Gastrocnemius medialis (tissue), 4 donors: Measurements from ENCODE around the gene ZCCHC9.

Source experiments
- POLR2A ChIP-seq, 2 donors: fragments of 450-650 bp; IDR thresholded peaks; one replicate each; pipeline ENCODE4 v1.6.1; 2017; ENCODE audit warnings: antibody characterized with exemption in 2 of 2, mild to moderate bottlenecking in 2 of 2, moderate library complexity in 2 of 2
- TF ChIP-seq, protein P1 (sequence below), 5 experiments: fragments of 450-650 bp in 3 of 5; fragments of 200-600 bp in 2 of 5; sonication (generic) in 2 of 5; IDR thresholded peaks in 4 of 5; conservative IDR thresholded peaks in 1 of 5; 1 replicate in 4 of 5; 2 replicates in 1 of 5; pipeline ENCODE4 v1.5.1; 2016 to 2019; ENCODE audit warnings: antibody characterized with exemption in 5 of 5, mild to moderate bottlenecking in 3 of 5, moderate library complexity in 3 of 5

DNA sequence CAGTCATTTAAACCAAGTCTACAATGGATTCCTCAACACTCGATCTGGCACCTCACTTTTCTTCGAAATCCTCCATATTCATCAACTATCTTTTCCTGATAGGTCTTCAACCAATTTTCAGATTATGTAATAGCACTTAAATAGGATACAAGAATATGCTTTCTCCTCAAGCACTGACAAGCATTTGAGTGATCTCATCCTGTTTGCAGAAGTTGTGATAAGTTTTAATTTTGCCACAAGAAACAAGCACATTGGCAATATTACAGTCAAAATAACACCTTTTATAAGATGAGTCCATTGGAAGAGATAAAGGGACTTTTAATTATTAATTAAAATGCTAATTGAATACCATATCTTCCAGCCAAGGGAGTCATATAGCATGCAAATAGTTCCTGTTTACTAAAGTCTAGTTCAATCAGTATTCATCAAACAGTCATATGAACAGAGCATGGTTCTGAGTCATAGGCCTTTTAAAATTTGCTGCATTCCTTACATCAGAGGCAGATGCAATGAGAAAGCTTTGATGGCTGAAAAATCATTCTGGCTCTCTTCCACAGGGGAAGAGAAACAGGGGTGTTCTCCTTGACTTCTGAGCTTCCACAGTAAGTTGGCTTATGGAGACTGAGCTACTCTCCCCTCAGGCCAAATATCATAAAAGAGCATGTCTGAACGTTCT lies 32.7 kb upstream of the ZCCHC9 start:
- TF ChIP-seq, protein P1, sequence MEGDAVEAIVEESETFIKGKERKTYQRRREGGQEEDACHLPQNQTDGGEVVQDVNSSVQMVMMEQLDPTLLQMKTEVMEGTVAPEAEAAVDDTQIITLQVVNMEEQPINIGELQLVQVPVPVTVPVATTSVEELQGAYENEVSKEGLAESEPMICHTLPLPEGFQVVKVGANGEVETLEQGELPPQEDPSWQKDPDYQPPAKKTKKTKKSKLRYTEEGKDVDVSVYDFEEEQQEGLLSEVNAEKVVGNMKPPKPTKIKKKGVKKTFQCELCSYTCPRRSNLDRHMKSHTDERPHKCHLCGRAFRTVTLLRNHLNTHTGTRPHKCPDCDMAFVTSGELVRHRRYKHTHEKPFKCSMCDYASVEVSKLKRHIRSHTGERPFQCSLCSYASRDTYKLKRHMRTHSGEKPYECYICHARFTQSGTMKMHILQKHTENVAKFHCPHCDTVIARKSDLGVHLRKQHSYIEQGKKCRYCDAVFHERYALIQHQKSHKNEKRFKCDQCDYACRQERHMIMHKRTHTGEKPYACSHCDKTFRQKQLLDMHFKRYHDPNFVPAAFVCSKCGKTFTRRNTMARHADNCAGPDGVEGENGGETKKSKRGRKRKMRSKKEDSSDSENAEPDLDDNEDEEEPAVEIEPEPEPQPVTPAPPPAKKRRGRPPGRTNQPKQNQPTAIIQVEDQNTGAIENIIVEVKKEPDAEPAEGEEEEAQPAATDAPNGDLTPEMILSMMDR (IDR thresholded peaks at IDR 0.05 in 4 of 5, conservative IDR thresholded peaks at IDR 0.05 in 1 of 5), result no peak
- no peak for TF ChIP-seq POLR2A (IDR thresholded peaks at IDR 0.05)
